Hippocampal formation (tissue), 2 donors: ENCODE measurements around the gene S100A2.
A peak's percentile ranks its signal among the peaks of the same experiment; 100 is the strongest.
"Not testable (repeated sequence)": the region's sequence is repeated elsewhere in the genome, so short reads cannot be mapped to it uniquely, and the experiment has no call there.

Experiments
- DNase-seq, 2 donors: peaks; one replicate each; lab custom pipeline; 2025; lab: John Stamatoyannopoulos, UW

Gene S100A2

DNA sequence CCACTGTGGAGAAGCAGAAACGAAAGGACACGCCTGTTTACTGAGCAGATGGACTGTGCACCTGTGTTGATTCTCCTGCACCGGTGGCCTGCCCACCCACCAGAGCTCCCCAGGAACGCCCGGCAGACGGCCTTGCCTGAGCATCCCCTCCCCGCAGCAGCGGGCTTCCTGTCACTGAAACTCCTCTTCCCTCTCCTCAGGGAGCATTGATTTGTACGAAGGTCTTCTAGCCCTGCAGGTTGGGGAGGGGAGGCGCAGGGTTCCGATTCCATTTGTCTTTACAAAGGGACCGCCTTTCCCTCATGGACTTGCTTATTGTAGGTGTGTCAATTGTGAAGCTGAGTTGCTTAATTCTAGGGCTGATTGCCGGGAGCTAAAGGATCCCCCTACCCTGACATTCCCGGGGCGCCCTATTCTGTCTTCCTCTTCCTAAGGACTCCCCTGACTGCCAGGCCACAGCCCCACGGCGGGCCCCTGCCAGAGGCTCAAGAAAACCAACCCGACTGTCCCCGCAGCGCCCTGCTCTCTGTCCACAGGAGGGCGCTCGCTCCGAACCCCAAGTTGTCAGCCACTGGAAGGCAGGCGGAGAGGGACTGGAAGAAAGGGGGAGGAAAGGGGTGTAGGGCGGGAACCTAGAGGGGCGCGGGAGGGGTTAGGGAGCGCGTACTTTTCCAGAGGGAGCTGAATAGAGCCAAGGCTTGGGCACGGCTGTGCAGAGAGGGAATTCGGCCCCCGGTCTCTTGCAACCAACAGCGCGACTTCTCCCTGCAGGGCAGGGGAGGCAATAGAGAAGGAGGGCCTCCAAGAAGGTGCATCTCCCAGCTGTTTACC, 32.7 kb downstream of the S100A2 start:
- DNase-seq: peak; percentile 59 to 75

- DNase-seq: no peak
These were observed 33.5 kb downstream of the S100A2 start for GRCh38 chr1:153532181-153532580.

DNA sequence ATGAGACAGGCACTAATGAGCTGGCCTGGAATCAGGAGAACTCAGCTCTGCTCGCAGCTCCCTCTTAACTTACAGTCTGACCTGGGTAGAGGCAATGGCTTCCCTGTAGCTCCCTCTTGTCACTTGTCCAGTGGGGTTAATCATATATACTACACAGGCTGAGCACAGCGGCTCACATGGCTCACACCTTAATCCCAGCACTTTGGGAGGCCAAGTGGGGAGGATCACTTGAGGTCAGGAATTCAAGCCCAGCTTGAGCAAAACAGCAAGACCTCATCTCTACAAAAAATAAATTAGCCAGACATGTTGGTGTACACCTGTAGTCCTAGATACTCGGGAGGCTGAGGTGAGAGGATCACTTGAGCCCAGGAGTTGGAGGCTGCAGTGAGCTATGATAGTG, 34.0 kb downstream of the S100A2 start:
- DNase-seq: no peak

GRCh38 chr1:153527683-153528040, 38.0 kb downstream of the S100A2 start:
- DNase-seq: no peak

DNA sequence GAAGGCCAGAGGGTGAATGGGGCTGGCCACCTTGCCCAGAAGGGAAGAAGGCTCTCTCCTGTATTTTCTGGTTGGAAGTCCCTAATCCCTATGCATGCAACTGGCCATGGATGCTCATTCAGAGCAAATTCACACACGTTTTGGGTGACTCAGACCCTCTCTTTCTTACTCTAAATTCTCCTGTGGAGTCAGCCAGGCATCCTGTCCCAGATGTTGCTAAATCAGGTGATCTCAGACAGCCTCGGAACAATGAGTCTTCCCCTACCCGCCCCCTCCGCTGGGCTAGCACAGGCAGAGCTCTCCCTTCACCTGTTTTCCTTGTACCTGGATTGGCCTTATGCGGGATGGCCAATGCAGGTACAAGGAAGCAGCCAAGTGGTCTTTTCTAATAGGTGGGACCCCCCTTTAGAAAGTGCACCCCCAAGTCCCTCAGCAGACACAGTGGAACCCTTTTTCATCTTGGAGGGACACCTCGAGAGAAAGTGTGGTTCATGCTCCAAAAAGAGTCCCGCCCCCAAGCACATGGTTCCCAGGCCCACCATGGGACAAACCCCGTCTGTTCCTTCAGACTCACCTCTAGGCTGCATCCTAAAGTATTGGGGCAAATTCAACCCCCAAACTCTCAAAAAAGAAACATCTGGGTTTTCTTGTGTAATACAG, 38.5 kb downstream of the S100A2 start:
- DNase-seq: no peak

- no peak for DNase-seq
These were observed 39.5 kb downstream of the S100A2 start for GRCh38 chr1:153526132-153526543.

DNA sequence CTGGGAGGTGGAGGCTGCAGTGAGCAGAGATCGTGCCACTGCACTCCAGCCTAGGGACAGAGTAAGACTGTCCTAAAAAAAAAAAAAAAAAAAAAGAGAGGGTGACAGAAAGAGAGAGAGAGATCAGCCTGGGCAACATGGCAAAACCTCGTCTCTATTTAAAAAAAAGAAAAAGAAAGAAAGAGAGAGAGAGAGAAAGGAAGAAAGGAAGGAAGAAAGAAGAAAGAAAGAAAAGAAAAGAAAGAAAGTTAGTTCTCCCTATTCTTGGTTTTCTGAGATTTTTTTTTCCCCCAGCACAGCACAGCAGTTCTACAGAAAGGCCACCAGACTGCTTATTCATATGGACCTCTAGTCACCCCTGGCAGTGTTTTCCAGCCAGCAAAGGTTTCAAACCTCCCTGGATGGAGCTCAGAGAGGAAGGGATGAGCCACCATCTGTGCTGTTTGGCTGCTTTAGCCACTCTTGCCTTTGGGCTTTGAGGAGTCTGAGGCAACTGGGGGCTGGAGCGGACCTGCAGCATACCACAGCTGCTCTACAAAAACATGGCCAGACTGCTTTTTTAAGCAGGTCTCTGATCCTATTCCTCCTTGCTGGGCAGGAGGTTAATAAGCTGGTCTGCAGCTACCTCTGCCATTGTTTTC, 40.4 kb downstream of the S100A2 start:
- no peak for DNase-seq

DNA sequence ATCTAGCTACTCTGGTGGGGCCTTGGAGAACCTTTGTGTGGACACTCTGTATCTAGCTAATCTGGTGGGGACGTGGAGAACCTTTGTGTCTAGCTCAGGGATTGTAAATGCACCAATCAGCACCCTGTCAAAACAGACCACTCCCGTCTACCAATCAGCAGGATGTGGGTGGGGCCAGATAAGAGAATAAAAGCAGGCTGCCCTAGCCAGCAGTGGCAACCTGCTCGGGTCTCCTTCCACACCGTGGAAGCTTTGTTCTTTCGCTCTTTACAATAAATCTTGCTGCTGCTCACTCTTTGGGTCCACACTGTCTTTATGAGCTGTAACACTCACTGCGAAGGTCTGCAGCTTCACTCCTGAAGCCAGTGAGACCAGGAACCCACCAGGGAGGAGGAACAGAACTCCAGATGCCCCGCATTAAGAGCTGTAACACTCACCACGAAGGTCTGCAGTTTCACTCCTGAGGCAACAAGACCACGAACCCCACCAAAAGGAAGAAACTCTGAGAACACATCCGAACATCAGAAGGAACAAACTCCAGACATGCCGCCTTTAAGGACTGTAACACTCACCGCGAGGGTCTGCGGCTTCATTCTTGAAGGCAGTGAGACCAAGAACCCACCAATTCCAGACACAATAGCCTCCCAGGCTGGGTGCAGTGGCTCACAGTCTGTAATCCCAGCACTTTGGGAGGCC, 43.1 kb downstream of the S100A2 start:
- DNase-seq: not testable (repeated sequence)

DNA sequence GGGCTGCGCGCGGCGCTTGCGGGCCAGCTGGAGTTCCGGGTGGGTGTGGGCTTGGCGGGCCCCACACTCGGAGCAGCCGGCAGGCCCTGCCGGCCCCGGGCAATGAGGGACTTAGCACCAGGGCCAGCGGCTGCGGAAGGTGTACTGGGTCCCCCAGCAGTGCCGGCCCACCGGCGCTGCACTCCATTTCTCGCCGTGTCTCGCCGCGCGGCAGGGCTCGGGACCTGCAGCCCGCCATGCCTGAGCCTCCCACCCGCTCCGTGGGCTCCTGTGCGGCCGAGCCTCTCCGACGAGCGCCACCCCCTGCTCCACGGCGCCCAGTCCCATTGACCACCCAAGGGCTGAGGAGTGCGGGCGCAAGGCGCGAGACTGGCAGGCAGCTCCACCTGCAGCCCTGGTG, 43.8 kb downstream of the S100A2 start:
- DNase-seq: not testable (repeated sequence)

- DNase-seq: no peak
These were observed 44.7 kb downstream of the S100A2 start for GRCh38 chr1:153520818-153521476.

GRCh38 chr1:153520137-153520691, 45.4 kb downstream of the S100A2 start:
- DNase-seq: not testable (repeated sequence)

DNA sequence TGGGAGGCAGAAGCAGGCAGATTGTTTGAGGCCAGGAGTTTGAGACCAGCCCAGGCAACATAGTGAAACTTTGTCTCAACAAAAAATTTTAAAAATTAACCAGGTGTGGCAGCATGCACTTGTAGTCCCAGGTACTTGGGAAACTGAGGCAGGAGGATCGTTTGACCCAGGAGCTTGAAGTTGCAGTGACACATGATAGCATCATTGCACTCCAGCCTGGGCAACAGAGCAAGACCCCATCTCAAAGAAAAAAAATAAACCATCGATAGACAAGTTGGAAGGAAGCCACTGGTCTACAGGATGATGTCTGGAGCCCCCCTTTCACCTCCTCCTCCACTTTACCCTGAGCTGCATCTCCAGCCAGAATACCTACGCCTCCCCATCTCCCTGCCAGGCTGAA, 46.4 kb downstream of the S100A2 start:
- no peak for DNase-seq

GRCh38 chr1:153515504-153516394, 49.9 kb downstream of the S100A2 start:
- no peak for DNase-seq

DNA sequence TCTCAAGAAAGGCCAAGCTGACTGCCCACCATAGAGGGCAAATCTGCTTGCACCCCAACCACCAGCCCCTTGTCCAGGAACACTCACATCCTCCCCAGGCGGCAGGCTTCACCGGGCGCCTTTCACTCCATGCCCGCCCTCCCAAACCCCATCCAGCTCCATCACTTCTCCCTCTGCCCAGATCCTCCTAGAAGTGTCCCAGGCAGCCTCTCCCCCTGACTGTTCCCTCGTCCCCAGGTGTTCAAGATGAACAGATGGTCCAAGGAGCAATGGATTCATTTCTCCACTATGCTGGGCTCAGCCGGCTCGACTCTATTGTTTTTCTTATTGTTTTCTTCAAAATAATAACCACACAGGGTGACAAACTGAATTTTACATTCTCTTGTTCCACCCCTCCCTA, 52.0 kb downstream of the S100A2 start:
- DNase-seq: no peak

DNA sequence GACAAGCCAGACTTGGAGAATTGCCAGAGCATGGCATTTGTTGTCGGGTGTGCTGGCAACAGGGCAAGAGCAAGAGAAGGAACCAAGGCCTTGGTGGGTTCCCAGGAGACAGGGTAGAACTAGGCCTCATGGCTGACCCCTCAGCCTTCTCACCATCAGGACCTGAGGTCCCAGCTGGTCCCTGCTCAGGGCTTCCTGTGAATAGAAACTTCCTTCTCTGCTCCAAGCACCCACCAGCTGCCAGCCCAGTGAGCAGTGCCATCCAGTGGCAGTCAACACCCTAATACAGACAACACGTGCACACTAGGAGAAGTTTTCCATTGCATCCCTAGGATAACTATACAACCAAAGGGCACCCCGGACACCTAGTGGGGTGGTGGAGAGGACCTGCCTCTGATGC, 52.6 kb downstream of the S100A2 start:
- no peak for DNase-seq
